K562 (cell line): Measurements from ENCODE around the gene SANBR. TPM values are rescaled to one million over a fixed set of nuclear protein-coding genes. Genes with fewer than 3 reads are reported as not detected.

Experiments used
- ATAC-seq: fragments of 200-7000 bp; cut with Tn5 transposase; 3 replicates; pipeline ENCODE4 v1.9.1; 2020; ENCODE audit warnings: moderate library complexity
- BruUV-seq: library from RNA; stranded (reverse); fragments of 400-500 nt; replicated peaks from 2 replicates; lab custom pipeline; 2021; lab: Mats Ljungman, UMichigan
- CTCF ChIA-PET: fragments of 300-600 bp; formaldehyde crosslinking; extraction: SDS; loops from one replicate; lab custom pipeline; 2021; ENCODE audit warnings: low intra/inter-chr PET ratio; lab: Yijun Ruan, JAX
- POLR2A ChIA-PET: fragments of 300-600, 350-650 bp; sonication (Branson Sonifier 250); formaldehyde crosslinking; extraction: SDS; loops from one replicate; lab custom pipeline; 2021; ENCODE audit warnings: antibody characterized with exemption, inconsistent platforms; lab: Yijun Ruan, JAX
- DNase-seq, 4 experiments: peaks; one replicate each; pipeline versions ENCODE4 v3.0.0 to v3.0.0-alpha.2; 2011 to 2018; ENCODE audit warnings: low spot score in 3 of 4, mixed read lengths in 3 of 4; ENCODE audit errors: extremely low read depth in 1 of 4
- FAIRE-seq: peaks from 2 replicates; lab custom pipeline; 2011; peaks lifted over from hg19 to GRCh38; lab: Jason Lieb, UNC
- H2AFZ ChIP-seq: 2 replicates; pipeline ENCODE4 v1.6.0; 2011; ENCODE audit warnings: low read depth, low read length, control low read depth, inconsistent platforms
- H3K27ac ChIP-seq: fragments of 200-600 bp; 3 replicates; pipeline ENCODE4 v1.8.0; 2011; ENCODE audit warnings: low read depth, mild to moderate bottlenecking, control low read depth, inconsistent platforms, low read length, moderate library complexity, mixed read lengths; ENCODE audit errors: extremely low read depth
- H3K27me3 ChIP-seq, 2 experiments: fragments of 300-600 bp in 1 of 2; 2 replicates in 1 of 2; 3 replicates in 1 of 2; pipeline versions ENCODE4 v1.6.0 to v1.8.0; 2011; ENCODE audit warnings: inconsistent platforms in 2 of 2, low read length in 2 of 2, mild to moderate bottlenecking in 1 of 2, mixed read lengths in 1 of 2, moderate library complexity in 1 of 2; ENCODE audit not compliant: control insufficient read depth in 2 of 2, insufficient read depth in 2 of 2
- H3K36me3 ChIP-seq: fragments of 300-600 bp; 3 replicates; pipeline ENCODE4 v1.8.0; 2011; ENCODE audit warnings: mild to moderate bottlenecking, low read length, inconsistent platforms; ENCODE audit not compliant: control insufficient read depth, insufficient read depth
- H3K4me1 ChIP-seq, 2 experiments: fragments of 200-600 bp in 1 of 2; replicated peaks in 1 of 2; 2 replicates in 1 of 2; 3 replicates in 1 of 2; pipeline versions ENCODE4 v1.5.1 to v1.8.0; 2011; ENCODE audit warnings: inconsistent platforms in 2 of 2, low read length in 2 of 2, mild to moderate bottlenecking in 1 of 2, mixed read lengths in 1 of 2, moderate library complexity in 1 of 2; ENCODE audit not compliant: control insufficient read depth in 2 of 2, insufficient read depth in 2 of 2
- H3K4me2 ChIP-seq: 2 replicates; pipeline ENCODE4 v1.6.1; 2011; ENCODE audit warnings: low read length, control low read depth, inconsistent platforms, mixed read lengths; ENCODE audit not compliant: insufficient read depth
- H3K4me3 ChIP-seq: fragments of 200-600 bp; sonication (generic), shearing (Covaris generic); 2 replicates; pipeline ENCODE4 v1.5.1; 2016; ENCODE audit warnings: control low read depth, inconsistent platforms
- H3K79me2 ChIP-seq: fragments of 200-600 bp; 3 replicates; pipeline ENCODE4 v1.8.0; 2011; ENCODE audit warnings: low read length, inconsistent platforms; ENCODE audit not compliant: control insufficient read depth, insufficient read depth
- H3K9ac ChIP-seq, 2 experiments: 2 replicates each; pipeline versions ENCODE4 v1.6.0 to v1.6.1; 2011; ENCODE audit warnings: low read depth in 2 of 2, low read length in 2 of 2, control low read depth in 1 of 2, inconsistent platforms in 1 of 2, mild to moderate bottlenecking in 1 of 2, mixed read lengths in 1 of 2; ENCODE audit not compliant: insufficient read depth in 1 of 2
- H3K9me1 ChIP-seq: one replicate; pipeline ENCODE4 v1.6.0; 2011; ENCODE audit warnings: inconsistent platforms, mild to moderate bottlenecking, low read length, moderate library complexity; ENCODE audit not compliant: control insufficient read depth, insufficient read depth
- H3K9me3 ChIP-seq: replicated peaks from 2 replicates; pipeline ENCODE4 v1.5.1; 2011; ENCODE audit warnings: low read depth, low read length, inconsistent platforms; ENCODE audit not compliant: control insufficient read depth, insufficient read depth
- H4K20me1 ChIP-seq: replicated peaks from 2 replicates; pipeline ENCODE4 v1.6.1; 2011; ENCODE audit warnings: low read length, inconsistent platforms, mixed read lengths; ENCODE audit not compliant: control insufficient read depth, insufficient read depth
- CBFA2T2 ChIP-seq: fragments of 450-650 bp; conservative IDR thresholded peaks from 2 replicates; pipeline ENCODE4 v1.6.1; 2017; ENCODE audit warnings: mild to moderate bottlenecking
- ETV1 ChIP-seq: fragments of 450-650 bp; conservative IDR thresholded peaks from 2 replicates; pipeline ENCODE4 v1.6.1; 2016; ENCODE audit warnings: missing genetic modification characterization, control low read depth, low read depth, missing compliant biosample characterization
- ZNF449 ChIP-seq: fragments of 250-450 bp; sonication (Bioruptor Pico); IDR thresholded peaks from 2 replicates; pipeline ENCODE4 v1.8.0; 2022; ENCODE audit warnings: moderate library complexity, mild to moderate bottlenecking, inconsistent platforms
- in situ Hi-C: fragments of 300-500 bp; cut with MboI; formaldehyde crosslinking; loops from 4 replicates; pipeline ENCODE4 v1.15.0; 2018; ENCODE audit warnings: inconsistent platforms, mixed read lengths
- intact Hi-C: fragments of 100-400 bp; cut with micrococcal nuclease; formaldehyde crosslinking; loops from 2 replicates; pipeline ENCODE4 v1.14.2; 2022
- polyA plus RNA-seq, 8 experiments: library from polyadenylated mRNA; depleted of rRNA in 4 of 8; stranded (reverse) in 5 of 8; unstranded in 3 of 8; fragments of >200 nt; fragmentation: Nextera tagmentation in 2 of 8; fragmentation: Illumina TruSeq in 1 of 8; extraction: Ambion mirVana in 2 of 8; extraction: Trizol in 1 of 8; gene quantifications; 2 replicates each; pipeline versions ENCODE4 v1.2.1 to v1.2.3, GENCODE V29; 2011 to 2014; ENCODE audit warnings: inconsistent platforms in 1 of 8, missing spikeins in 1 of 8
- total RNA-seq, 7 experiments: library from RNA; depleted of rRNA in 6 of 7; stranded (reverse); fragments of >200 nt in 6 of 7; fragmentation: Illumina TruSeq in 2 of 7; extraction: Trizol in 2 of 7; gene quantifications; 2 replicates each; pipeline versions ENCODE4 v1.2.1 to v1.2.3, GENCODE V29; 2011 to 2021; ENCODE audit warnings: low replicate concordance in 1 of 7
- TF ChIP-seq, protein P1 (sequence below): sonication (generic); formaldehyde crosslinking; IDR thresholded peaks from 2 replicates; pipeline ENCODE4 v1.8.0; 2022; ENCODE audit warnings: mild to moderate bottlenecking, missing genetic modification reagents

Gene SANBR
- total and polyA plus RNA-seq, 9 of the 15 experiments (the other 6 are each of a cell fraction or from before 2014, with no cell fraction given), result 1.5 to 7.7 (median 6.2) TPM

DNA sequence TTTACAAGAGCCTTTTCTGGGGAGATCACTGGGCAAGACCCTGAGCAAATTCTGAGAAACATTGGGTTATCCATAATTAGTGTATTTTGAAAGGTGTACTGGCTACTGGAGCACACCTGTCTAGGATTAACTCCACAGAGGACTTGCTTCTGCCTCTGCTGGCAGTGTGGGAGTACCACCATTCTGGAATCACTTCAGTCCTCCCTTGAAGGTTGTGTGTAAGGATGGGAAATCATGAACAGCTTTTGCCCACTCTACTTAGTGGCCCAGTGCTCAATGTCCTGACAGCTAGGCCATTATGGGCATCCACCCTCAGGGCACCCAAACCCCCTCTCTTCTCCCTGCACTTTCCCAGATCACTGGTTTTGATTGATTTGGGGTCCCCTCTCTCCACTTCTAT is 8.1 kb upstream of the SANBR start:
- H3K9me1 ChIP-seq, result no peaks in the 10 kb centered on the region
- CTCF ChIA-PET, result no interaction called here
- H4K20me1 ChIP-seq, result no peaks in the 10 kb centered on the region
- H3K79me2 ChIP-seq, result no peaks in the 10 kb centered on the region
- no peak overlapping the region for H3K4me3 ChIP-seq
- ATAC-seq (no peak), FAIRE-seq (no peak), DNase-seq (no peak)
- in situ Hi-C loops, result no loop called here
- peaks cover 5% of the 10 kb centered on the region; the same call in 1 of the 3 replicates for H3K36me3 ChIP-seq
- H3K4me1 ChIP-seq, result no peaks in the 10 kb centered on the region
- H3K9me3 ChIP-seq, result no peaks in the 10 kb centered on the region
- no peak overlapping the region for H3K4me2 ChIP-seq
- no peak overlapping the region for H3K27ac ChIP-seq
- TF ChIP-seq ETV1 (tag) (no peak), ZNF449 (CRISPR knock-in tag) (no peak), CBFA2T2 (no peak)
- TF ChIP-seq, protein P1, sequence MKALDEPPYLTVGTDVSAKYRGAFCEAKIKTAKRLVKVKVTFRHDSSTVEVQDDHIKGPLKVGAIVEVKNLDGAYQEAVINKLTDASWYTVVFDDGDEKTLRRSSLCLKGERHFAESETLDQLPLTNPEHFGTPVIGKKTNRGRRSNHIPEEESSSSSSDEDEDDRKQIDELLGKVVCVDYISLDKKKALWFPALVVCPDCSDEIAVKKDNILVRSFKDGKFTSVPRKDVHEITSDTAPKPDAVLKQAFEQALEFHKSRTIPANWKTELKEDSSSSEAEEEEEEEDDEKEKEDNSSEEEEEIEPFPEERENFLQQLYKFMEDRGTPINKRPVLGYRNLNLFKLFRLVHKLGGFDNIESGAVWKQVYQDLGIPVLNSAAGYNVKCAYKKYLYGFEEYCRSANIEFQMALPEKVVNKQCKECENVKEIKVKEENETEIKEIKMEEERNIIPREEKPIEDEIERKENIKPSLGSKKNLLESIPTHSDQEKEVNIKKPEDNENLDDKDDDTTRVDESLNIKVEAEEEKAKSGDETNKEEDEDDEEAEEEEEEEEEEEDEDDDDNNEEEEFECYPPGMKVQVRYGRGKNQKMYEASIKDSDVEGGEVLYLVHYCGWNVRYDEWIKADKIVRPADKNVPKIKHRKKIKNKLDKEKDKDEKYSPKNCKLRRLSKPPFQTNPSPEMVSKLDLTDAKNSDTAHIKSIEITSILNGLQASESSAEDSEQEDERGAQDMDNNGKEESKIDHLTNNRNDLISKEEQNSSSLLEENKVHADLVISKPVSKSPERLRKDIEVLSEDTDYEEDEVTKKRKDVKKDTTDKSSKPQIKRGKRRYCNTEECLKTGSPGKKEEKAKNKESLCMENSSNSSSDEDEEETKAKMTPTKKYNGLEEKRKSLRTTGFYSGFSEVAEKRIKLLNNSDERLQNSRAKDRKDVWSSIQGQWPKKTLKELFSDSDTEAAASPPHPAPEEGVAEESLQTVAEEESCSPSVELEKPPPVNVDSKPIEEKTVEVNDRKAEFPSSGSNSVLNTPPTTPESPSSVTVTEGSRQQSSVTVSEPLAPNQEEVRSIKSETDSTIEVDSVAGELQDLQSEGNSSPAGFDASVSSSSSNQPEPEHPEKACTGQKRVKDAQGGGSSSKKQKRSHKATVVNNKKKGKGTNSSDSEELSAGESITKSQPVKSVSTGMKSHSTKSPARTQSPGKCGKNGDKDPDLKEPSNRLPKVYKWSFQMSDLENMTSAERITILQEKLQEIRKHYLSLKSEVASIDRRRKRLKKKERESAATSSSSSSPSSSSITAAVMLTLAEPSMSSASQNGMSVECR (CRISPR knock-in tag), result no peak
- no peaks in the 10 kb centered on the region for H3K27me3 ChIP-seq
- intact Hi-C loops, result no loop called here
- no TSS peak for BruUV-seq
- POLR2A ChIA-PET, result no interaction called here
- H2AFZ ChIP-seq, result no peak overlapping the region
- H3K9ac ChIP-seq, result no peak overlapping the region
